ENCODE data around the gene RASSF3. TPM values are rescaled to one million over a fixed set of nuclear protein-coding genes. Genes with fewer than 3 reads are reported as not detected.

Gene RASSF3
- total RNA-seq, 1 donor, result 13.8 TPM

DNA sequence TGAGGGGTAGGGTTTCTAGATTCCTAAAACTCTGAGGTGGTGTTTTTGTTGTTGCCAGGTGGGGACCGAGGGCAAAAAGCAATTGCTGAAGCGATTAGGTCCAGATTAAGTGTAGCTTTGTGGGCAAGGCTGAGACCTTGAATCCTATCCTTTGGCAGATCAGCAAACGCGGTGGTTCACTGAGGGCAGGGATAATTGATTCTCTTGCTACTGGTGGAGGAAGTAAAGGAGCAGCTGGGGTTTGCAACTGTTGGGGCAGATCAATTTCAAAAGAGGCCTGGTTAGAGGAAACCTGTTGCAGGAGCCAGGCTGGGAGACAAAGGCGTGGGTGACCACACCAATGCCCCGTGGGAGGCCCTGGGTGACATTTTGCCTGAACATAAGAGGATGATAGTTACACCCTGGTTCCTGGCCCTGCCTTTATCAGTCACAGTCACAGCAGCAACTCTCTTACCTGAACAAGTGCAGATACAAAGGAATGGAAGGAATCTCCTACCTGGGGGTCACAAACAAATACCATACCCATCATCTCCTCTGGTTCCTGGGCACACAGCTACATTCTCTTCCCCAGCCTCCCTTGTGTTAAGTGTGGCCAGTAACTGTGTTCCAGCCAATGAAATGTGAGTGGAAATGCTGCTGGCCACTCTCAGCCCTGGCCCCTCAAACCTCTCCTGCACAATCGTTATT is 43.3 kb upstream of the RASSF3 start:
- Histone ChIP-seq H3K36me3 (ENCODE audit: insufficient read depth, low read length) (no peaks in the 10 kb centered on the region), H3K9me3 (ENCODE audit: low read depth, low read length) (no peaks in the 10 kb centered on the region), H3K4me2 (ENCODE audit: insufficient read depth, low read length) (no peak overlapping the region), H4K20me1 (ENCODE audit: insufficient read depth, low read length) (no peaks in the 10 kb centered on the region), H3K4me3 (ENCODE audit: insufficient read depth, low read length) (no peak overlapping the region), H3K27ac (ENCODE audit: low read depth, low read length) (no peak overlapping the region), H3K79me2 (ENCODE audit: insufficient read depth, low read length) (no peaks in the 10 kb centered on the region), H3K4me1 (ENCODE audit: insufficient read depth, low read length) (peaks cover 5% of the 10 kb centered on the region), H2AFZ (ENCODE audit: low read length) (no peak overlapping the region), H3K27me3 (ENCODE audit: insufficient read depth, low read length) (no peaks in the 10 kb centered on the region)
- TF ChIP-seq, protein P1, sequence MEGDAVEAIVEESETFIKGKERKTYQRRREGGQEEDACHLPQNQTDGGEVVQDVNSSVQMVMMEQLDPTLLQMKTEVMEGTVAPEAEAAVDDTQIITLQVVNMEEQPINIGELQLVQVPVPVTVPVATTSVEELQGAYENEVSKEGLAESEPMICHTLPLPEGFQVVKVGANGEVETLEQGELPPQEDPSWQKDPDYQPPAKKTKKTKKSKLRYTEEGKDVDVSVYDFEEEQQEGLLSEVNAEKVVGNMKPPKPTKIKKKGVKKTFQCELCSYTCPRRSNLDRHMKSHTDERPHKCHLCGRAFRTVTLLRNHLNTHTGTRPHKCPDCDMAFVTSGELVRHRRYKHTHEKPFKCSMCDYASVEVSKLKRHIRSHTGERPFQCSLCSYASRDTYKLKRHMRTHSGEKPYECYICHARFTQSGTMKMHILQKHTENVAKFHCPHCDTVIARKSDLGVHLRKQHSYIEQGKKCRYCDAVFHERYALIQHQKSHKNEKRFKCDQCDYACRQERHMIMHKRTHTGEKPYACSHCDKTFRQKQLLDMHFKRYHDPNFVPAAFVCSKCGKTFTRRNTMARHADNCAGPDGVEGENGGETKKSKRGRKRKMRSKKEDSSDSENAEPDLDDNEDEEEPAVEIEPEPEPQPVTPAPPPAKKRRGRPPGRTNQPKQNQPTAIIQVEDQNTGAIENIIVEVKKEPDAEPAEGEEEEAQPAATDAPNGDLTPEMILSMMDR (IDR thresholded peaks at IDR 0.05; ENCODE audit: extremely low read depth, low read depth, low read length), result no peak
- no peak for DNase-seq (ENCODE audit: insufficient read length, low spot score, missing footprints)

DNA sequence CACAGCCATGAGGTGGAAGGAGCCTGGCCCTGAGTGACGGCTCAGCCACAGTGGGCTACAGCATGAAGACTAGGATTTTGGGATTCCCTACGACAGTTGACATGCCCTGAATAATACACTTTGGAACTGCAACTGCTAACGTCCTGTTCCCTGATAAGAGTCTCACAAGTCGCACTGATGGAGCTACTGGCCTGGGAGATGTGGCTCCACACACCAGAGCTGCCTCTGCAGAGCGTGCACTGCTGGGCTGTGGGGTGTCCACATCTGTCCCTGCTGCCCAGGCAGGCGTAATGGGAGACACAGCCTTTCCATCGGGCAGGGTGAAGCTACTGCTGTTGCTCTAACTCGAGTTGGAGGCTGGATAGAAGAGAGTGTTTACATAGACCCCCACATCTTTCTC is 42.7 kb upstream of the RASSF3 start:
- H3K9me3 ChIP-seq (ENCODE audit: low read depth, low read length), result no peaks in the 10 kb centered on the region
- peaks cover 5% of the 10 kb centered on the region for H3K4me1 ChIP-seq (ENCODE audit: insufficient read depth, low read length)
- H3K4me2 ChIP-seq (ENCODE audit: insufficient read depth, low read length), result no peak overlapping the region
- H3K27me3 ChIP-seq (ENCODE audit: insufficient read depth, low read length), result no peaks in the 10 kb centered on the region
- no peak overlapping the region for H2AFZ ChIP-seq (ENCODE audit: low read length)
- no peak overlapping the region for H3K4me3 ChIP-seq (ENCODE audit: insufficient read depth, low read length)
- H3K36me3 ChIP-seq (ENCODE audit: insufficient read depth, low read length), result no peaks in the 10 kb centered on the region
- no peak overlapping the region for H3K27ac ChIP-seq (ENCODE audit: low read depth, low read length)
- DNase-seq (ENCODE audit: insufficient read length, low spot score, missing footprints), result no peak
- H3K79me2 ChIP-seq (ENCODE audit: insufficient read depth, low read length), result no peaks in the 10 kb centered on the region
- TF ChIP-seq, protein P1 (IDR thresholded peaks at IDR 0.05; ENCODE audit: extremely low read depth, low read depth, low read length), result no peak
- H4K20me1 ChIP-seq (ENCODE audit: insufficient read depth, low read length), result no peaks in the 10 kb centered on the region

DNA sequence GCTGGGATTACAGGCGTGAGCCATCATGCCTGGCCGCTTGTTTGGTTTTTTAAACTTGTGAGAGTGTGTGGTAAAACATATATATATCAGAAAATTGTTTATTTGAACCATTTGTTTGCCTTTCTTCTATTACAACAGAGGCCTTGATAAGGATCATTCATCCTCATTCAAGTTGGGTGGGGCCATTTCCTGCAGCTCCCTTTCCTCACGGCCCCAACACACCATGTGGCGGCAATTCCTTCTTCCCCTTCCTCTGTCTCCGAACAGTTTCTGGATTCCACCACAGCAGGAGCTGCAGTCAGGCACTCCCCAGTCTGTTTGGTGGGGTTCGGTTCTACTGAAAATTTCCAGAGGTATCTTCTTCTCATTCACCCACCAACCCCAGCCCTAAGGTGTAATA is 42.0 kb upstream of the RASSF3 start:
- Histone ChIP-seq H3K9me3 (ENCODE audit: low read depth, low read length) (no peaks in the 10 kb centered on the region), H3K79me2 (ENCODE audit: insufficient read depth, low read length) (no peaks in the 10 kb centered on the region), H3K27ac (ENCODE audit: low read depth, low read length) (no peak overlapping the region), H3K4me1 (ENCODE audit: insufficient read depth, low read length) (peaks cover 5% of the 10 kb centered on the region), H4K20me1 (ENCODE audit: insufficient read depth, low read length) (no peaks in the 10 kb centered on the region), H3K4me3 (ENCODE audit: insufficient read depth, low read length) (no peak overlapping the region), H3K36me3 (ENCODE audit: insufficient read depth, low read length) (no peaks in the 10 kb centered on the region), H2AFZ (ENCODE audit: low read length) (no peak overlapping the region), H3K27me3 (ENCODE audit: insufficient read depth, low read length) (no peaks in the 10 kb centered on the region), H3K4me2 (ENCODE audit: insufficient read depth, low read length) (no peak overlapping the region)
- DNase-seq (ENCODE audit: insufficient read length, low spot score, missing footprints), result no peak
- TF ChIP-seq, protein P1 (IDR thresholded peaks at IDR 0.05; ENCODE audit: extremely low read depth, low read depth, low read length), result no peak

DNA sequence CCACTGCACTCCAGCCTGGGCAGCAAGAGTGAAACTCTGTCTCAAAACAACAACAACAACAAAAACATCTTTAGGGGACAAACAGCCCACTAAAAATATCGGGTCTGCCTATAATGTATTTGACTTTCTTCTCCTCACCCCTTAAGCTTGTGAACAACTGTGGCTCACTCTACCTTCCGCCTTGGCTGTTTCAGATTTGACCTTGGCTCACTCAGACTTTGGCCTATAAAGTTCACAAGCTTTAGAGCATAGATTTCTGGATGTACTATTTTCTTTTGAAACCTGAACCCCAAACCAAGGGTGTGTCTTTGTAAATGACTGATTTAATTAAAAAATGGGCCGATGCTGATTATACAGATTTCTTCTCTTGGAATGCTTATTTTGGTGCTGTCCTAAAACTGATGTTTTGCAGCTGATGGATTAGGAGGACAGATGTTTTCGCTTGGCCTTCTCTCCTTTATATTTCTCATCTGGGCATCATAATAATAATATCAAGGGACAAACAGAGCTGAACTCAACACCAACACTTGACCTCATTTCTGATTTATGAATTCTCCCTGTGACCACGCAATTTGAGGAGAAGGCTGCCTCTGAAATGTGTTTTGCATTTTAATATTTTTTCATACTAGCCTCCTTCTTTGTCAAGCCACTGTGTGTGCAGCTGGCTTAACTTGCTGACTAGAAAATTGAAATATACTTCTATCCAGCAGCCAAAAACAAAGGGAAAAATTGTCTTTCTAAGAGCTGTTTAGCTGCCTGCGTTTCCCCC is 40.2 kb upstream of the RASSF3 start:
- Histone ChIP-seq H3K27ac (ENCODE audit: low read depth, low read length) (no peak overlapping the region), H2AFZ (ENCODE audit: low read length) (no peak overlapping the region), H4K20me1 (ENCODE audit: insufficient read depth, low read length) (no peaks in the 10 kb centered on the region), H3K4me2 (ENCODE audit: insufficient read depth, low read length) (no peak overlapping the region), H3K36me3 (ENCODE audit: insufficient read depth, low read length) (no peaks in the 10 kb centered on the region), H3K79me2 (ENCODE audit: insufficient read depth, low read length) (no peaks in the 10 kb centered on the region), H3K9me3 (ENCODE audit: low read depth, low read length) (peaks cover 4% of the 10 kb centered on the region), H3K4me3 (ENCODE audit: insufficient read depth, low read length) (no peak overlapping the region), H3K27me3 (ENCODE audit: insufficient read depth, low read length) (peaks cover 5% of the 10 kb centered on the region), H3K4me1 (ENCODE audit: insufficient read depth, low read length) (peaks cover 5% of the 10 kb centered on the region)
- DNase-seq (ENCODE audit: insufficient read length, low spot score, missing footprints), result no peak
- TF ChIP-seq, protein P1 (IDR thresholded peaks at IDR 0.05; ENCODE audit: extremely low read depth, low read depth, low read length), result no peak

All from osteoblast (primary cell).